Measurements from ENCODE around the gene JAKMIP3.

JAKMIP3 gene

GRCh38 chr10:132065491-132066105, at the start of gene JAKMIP3:
JAKMIP3 (plus strand) TSS chr10:132065946; CDS start chr10:132104809, 38,863 bp downstream.
- peak; percentile 75 for DNase-seq

- DNase-seq: no peak
Measured at GRCh38 chr10:132016514-132016913, 49.2 kb upstream of the JAKMIP3 start.

GRCh38 chr10:132018446-132018845, 47.3 kb upstream of the JAKMIP3 start:
- no peak for DNase-seq

GRCh38 chr10:132019366-132019765, 46.4 kb upstream of the JAKMIP3 start:
- no peak for DNase-seq

GRCh38 chr10:132020456-132020855, 45.3 kb upstream of the JAKMIP3 start:
- no peak for DNase-seq

- DNase-seq: no peak
Measured at GRCh38 chr10:132021046-132021445, 44.7 kb upstream of the JAKMIP3 start.

- DNase-seq: no peak
Measured at GRCh38 chr10:132021504-132022143, 44.1 kb upstream of the JAKMIP3 start.

GRCh38 chr10:132022241-132022640, 43.5 kb upstream of the JAKMIP3 start:
- no peak for DNase-seq

GRCh38 chr10:132023092-132023811, 42.5 kb upstream of the JAKMIP3 start:
- peak; percentile 81 for DNase-seq

- DNase-seq: no peak
Measured at GRCh38 chr10:132027423-132027983, 38.2 kb upstream of the JAKMIP3 start.

GRCh38 chr10:132028706-132029105, 37.0 kb upstream of the JAKMIP3 start:
- no peak for DNase-seq

GRCh38 chr10:132030898-132031463, 34.8 kb upstream of the JAKMIP3 start:
- no peak for DNase-seq

- DNase-seq: no peak
Measured at GRCh38 chr10:132033632-132034031, 32.1 kb upstream of the JAKMIP3 start.

GRCh38 chr10:132035476-132035875, 30.3 kb upstream of the JAKMIP3 start:
- no peak for DNase-seq

GRCh38 chr10:132036153-132036886, 29.4 kb upstream of the JAKMIP3 start:
- peak; percentile 64 for DNase-seq

- DNase-seq: no peak
Measured at GRCh38 chr10:132036887-132037675, 28.7 kb upstream of the JAKMIP3 start.

GRCh38 chr10:132037676-132037975, 28.1 kb upstream of the JAKMIP3 start:
- DNase-seq: no peak

GRCh38 chr10:132039371-132039770, 26.4 kb upstream of the JAKMIP3 start:
- DNase-seq: no peak

- DNase-seq: no peak
Measured at GRCh38 chr10:132040046-132040445, 25.7 kb upstream of the JAKMIP3 start.

GRCh38 chr10:132041340-132041739, 24.4 kb upstream of the JAKMIP3 start:
- no peak for DNase-seq

- no peak for DNase-seq
Measured at GRCh38 chr10:132043861-132044695, 21.7 kb upstream of the JAKMIP3 start.

Measured in right hindlimb (tissue), 1 donor.